ENCODE results near the gene CELF5.

The CELF5 gene

GRCh38 chr19:3276341-3276799 lies 51.9 kb downstream of the CELF5 start:
- TF ChIP-seq TEAD4 (IDR thresholded peaks at IDR 0.05): no peak
- TF ChIP-seq USF1 (IDR thresholded peaks at IDR 0.05): no peak
- no peak for TF ChIP-seq ZBTB7A (IDR thresholded peaks at IDR 0.05; ENCODE audit: low read depth)
- TF ChIP-seq TAF1 (IDR thresholded peaks at IDR 0.05; ENCODE audit: low read depth): no peak
- no peak for TF ChIP-seq CREB1 (IDR thresholded peaks at IDR 0.05; ENCODE audit: low read depth)

GRCh38 chr19:3277649-3278048 lies 53.2 kb downstream of the CELF5 start:
- TF ChIP-seq MAX (IDR thresholded peaks at IDR 0.05) (no peak), RAD21 (IDR thresholded peaks at IDR 0.05; ENCODE audit: low read depth) (no peak), USF1 (IDR thresholded peaks at IDR 0.05) (no peak), EP300 (IDR thresholded peaks at IDR 0.05; ENCODE audit: borderline replicate concordance) (no peak), CREB1 (IDR thresholded peaks at IDR 0.05; ENCODE audit: low read depth) (no peak), CEBPB (IDR thresholded peaks at IDR 0.05) (no peak), REST (IDR thresholded peaks at IDR 0.05; ENCODE audit: low read depth) (no peak), TEAD4 (IDR thresholded peaks at IDR 0.05) (no peak), FOXM1 (IDR thresholded peaks at IDR 0.05; ENCODE audit: borderline replicate concordance, low read depth) (no peak), TAF1 (IDR thresholded peaks at IDR 0.05; ENCODE audit: low read depth) (no peak), TCF12 (IDR thresholded peaks at IDR 0.05; ENCODE audit: low read depth) (no peak), YY1 (IDR thresholded peaks at IDR 0.05; ENCODE audit: low read depth) (no peak), NFIC (IDR thresholded peaks at IDR 0.05) (no peak), EGR1 (IDR thresholded peaks at IDR 0.05) (no peak), ZBTB7A (IDR thresholded peaks at IDR 0.05; ENCODE audit: low read depth) (no peak)

GRCh38 chr19:3278294-3278693 lies 53.8 kb downstream of the CELF5 start:
- TF ChIP-seq EGR1 (IDR thresholded peaks at IDR 0.05) (no peak), USF1 (IDR thresholded peaks at IDR 0.05) (no peak), FOXM1 (IDR thresholded peaks at IDR 0.05; ENCODE audit: borderline replicate concordance, low read depth) (no peak)

GRCh38 chr19:3278749-3279148 lies 54.3 kb downstream of the CELF5 start:
- TF ChIP-seq EP300 (IDR thresholded peaks at IDR 0.05; ENCODE audit: borderline replicate concordance) (no peak), ZBTB7A (IDR thresholded peaks at IDR 0.05; ENCODE audit: low read depth) (no peak), TEAD4 (IDR thresholded peaks at IDR 0.05) (no peak), REST (IDR thresholded peaks at IDR 0.05; ENCODE audit: low read depth) (no peak), TCF12 (IDR thresholded peaks at IDR 0.05; ENCODE audit: low read depth) (no peak), CREB1 (IDR thresholded peaks at IDR 0.05; ENCODE audit: low read depth) (no peak), MAX (IDR thresholded peaks at IDR 0.05) (no peak), NFIC (IDR thresholded peaks at IDR 0.05) (no peak), RAD21 (IDR thresholded peaks at IDR 0.05; ENCODE audit: low read depth) (no peak), TAF1 (IDR thresholded peaks at IDR 0.05; ENCODE audit: low read depth) (no peak), CEBPB (IDR thresholded peaks at IDR 0.05) (no peak), USF1 (IDR thresholded peaks at IDR 0.05) (no peak), YY1 (IDR thresholded peaks at IDR 0.05; ENCODE audit: low read depth) (no peak), EGR1 (IDR thresholded peaks at IDR 0.05) (no peak), FOXM1 (IDR thresholded peaks at IDR 0.05; ENCODE audit: borderline replicate concordance, low read depth) (no peak)

GRCh38 chr19:3279306-3279705 lies 54.8 kb downstream of the CELF5 start:
- TF ChIP-seq EP300 (IDR thresholded peaks at IDR 0.05; ENCODE audit: borderline replicate concordance) (no peak), MAX (IDR thresholded peaks at IDR 0.05) (no peak), YY1 (IDR thresholded peaks at IDR 0.05; ENCODE audit: low read depth) (no peak), NFIC (IDR thresholded peaks at IDR 0.05) (no peak), RAD21 (IDR thresholded peaks at IDR 0.05; ENCODE audit: low read depth) (no peak), TAF1 (IDR thresholded peaks at IDR 0.05; ENCODE audit: low read depth) (no peak), TEAD4 (IDR thresholded peaks at IDR 0.05) (no peak), REST (IDR thresholded peaks at IDR 0.05; ENCODE audit: low read depth) (no peak), EGR1 (IDR thresholded peaks at IDR 0.05) (no peak)

Measured in Ishikawa (cell line).